Adrenal gland (tissue), 12 donors: Measurements from ENCODE around the gene CHID1. TPM values are rescaled to one million over a fixed set of nuclear protein-coding genes. Genes with fewer than 3 reads are reported as not detected.
A peak's percentile ranks its signal among the peaks of the same experiment; 100 is the strongest.

Experiments
- DNase-seq, 7 donors: peaks; one replicate each; pipeline ENCODE4 v3.0.0-alpha.2; 2019 to 2020
- H3K27ac ChIP-seq, 5 donors: fragments of 200-600 bp; sonication (generic) in 4 of 5; 1 replicate in 3 of 5; 2 replicates in 2 of 5; pipeline versions ENCODE4 v1.5.1 to v1.8.0; 2016 to 2020; ENCODE audit warnings: mild to moderate bottlenecking in 1 of 5
- H3K27me3 ChIP-seq: fragments of 200-600 bp; 2 replicates; pipeline ENCODE4 v1.8.0; 2021
- H3K36me3 ChIP-seq, 2 donors: fragments of 200-600 bp; replicated peaks in 1 of 2; 1 replicate in 1 of 2; 2 replicates in 1 of 2; pipeline versions ENCODE4 v1.5.1 to v1.8.0; 2018 to 2022
- H3K4me1 ChIP-seq, 2 donors: fragments of 200-600 bp; replicated peaks in 1 of 2; 1 replicate in 1 of 2; 2 replicates in 1 of 2; pipeline versions ENCODE4 v1.5.1 to v1.8.0; 2018 to 2021
- H3K4me3 ChIP-seq, 4 donors: fragments of 200-600 bp; sonication (generic) in 3 of 4; one replicate each; pipeline ENCODE4 v1.5.1; 2016 to 2018
- H3K9me3 ChIP-seq, 3 donors: fragments of 200-600 bp; sonication (generic) in 1 of 3; replicated peaks in 1 of 3; 1 replicate in 2 of 3; 2 replicates in 1 of 3; pipeline versions ENCODE4 v1.5.1 to v1.8.0; 2016 to 2021
- POLR2A ChIP-seq, 2 donors: fragments of 450-650 bp; IDR thresholded peaks; one replicate each; pipeline ENCODE4 v1.6.1; 2017; ENCODE audit warnings: antibody characterized with exemption in 2 of 2, mild to moderate bottlenecking in 2 of 2, moderate library complexity in 1 of 2
- WGBS, 4 donors: extraction: QIAGEN DNeasy Blood & Tissue Kit in 2 of 4; methylation state at CpG; one replicate each; pipeline versions ENCODE4 v1.1.5 to v1.1.7; 2013 to 2017; 5-methylcytosine and 5-hydroxymethylcytosine counted together
- intact Hi-C, 2 donors: fragments of 100-400 bp; cut with DNase I; formaldehyde crosslinking; loops; one replicate each; pipeline versions ENCODE4 v1.14.1 to v1.15.0; 2022 to 2023
- polyA plus RNA-seq, 3 donors: library from polyadenylated mRNA; stranded (reverse); fragments of 200-250 nt in 2 of 3; fragments of 350-450 nt in 1 of 3; fragmentation: Illumina TruSeq in 1 of 3; extraction: RNeasy Lipid Tissue Mini Kit (QIAGEN cat#74804) in 1 of 3; gene quantifications; one replicate each; pipeline ENCODE4 v1.2.3, GENCODE V29; 2013 to 2014
- total RNA-seq, 9 donors: library from RNA; depleted of rRNA in 4 of 9; stranded (reverse); fragments of >200 nt in 4 of 9; fragments of 120-200 nt in 1 of 9; fragmentation: NEBNext Ultra II Directional in 1 of 9; extraction: Animal tissue kit (Norgen Biotek cat#: 25700) in 1 of 9; gene quantifications; one replicate each; pipeline versions ENCODE4 v1.1.0 to v1.2.4, GENCODE V29; 2013 to 2023
- TF ChIP-seq, protein P1 (sequence below), 6 experiments: fragments of 450-650 bp in 4 of 6; fragments of 200-600 bp in 2 of 6; sonication (generic) in 1 of 6; IDR thresholded peaks; 1 replicate in 5 of 6; 2 replicates in 1 of 6; pipeline versions ENCODE4 v1.5.1 to v1.8.0; 2016 to 2021; ENCODE audit warnings: antibody characterized with exemption in 6 of 6, mild to moderate bottlenecking in 2 of 6, moderate library complexity in 1 of 6
- donor health status: healthy with polysubstance abuse.
- donor health status: Bipolar disorder and iron deficiency.
- donor health status: DM: yes; HTN: yes; CAD: no.
- donor health status: DM: no; HTN: no; CAD: no.
- donor health status: DM: no; HTN: no; CAD: no.
- donor health status: DM: yes; HTN: yes; CAD: no.

Gene CHID1
- total and polyA plus RNA-seq, 12 donors, result 39.2 to 220 (median 96.6) TPM

DNA sequence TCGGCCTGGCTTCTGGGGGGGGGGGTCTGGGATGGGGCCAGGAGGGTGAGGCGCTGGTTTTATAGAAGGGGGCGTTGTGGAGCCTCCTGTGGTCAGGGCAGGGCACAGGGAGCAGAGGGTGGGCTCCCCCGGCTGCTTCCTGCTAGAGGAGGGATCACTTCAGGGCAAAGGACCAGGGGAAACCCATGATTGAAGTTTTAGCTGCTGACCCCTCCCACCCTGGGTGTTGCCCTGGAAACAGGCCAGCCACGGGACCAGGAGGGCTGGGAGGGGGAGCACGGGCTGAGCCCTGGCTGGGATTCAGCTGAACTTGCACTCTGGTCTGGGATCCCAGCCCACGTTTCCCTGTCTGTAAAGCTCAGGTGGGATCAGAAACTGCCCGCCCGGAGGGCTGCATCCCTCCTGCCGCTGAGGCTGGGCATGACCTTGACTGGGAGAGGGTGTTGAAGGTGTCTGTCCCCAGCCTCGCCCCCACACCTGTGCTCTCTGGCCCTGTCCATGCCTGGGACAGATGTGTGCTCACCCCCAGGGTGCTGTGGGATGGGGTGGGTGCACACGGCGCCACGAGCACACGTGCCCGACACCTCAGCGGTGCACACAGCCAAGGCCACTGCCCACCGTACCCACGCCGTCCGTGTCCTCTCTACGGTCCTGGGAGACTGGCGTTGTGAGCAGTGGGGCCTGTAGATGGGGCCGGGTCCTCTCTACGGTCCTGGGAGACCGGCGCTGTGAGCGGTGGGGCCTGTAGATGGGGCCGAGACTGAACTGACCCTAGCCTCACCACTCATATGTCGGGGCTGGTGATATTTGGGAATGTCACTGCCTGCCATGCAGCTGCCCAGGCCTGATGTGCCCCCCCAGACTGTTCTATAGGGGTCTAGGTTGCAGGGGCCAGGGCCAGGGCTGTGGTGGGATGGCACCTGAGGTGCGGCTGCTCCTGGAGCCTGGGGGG, 65.6 kb downstream of the CHID1 start:
- peak; percentile 78 to 89 (median 87) for DNase-seq
- peak overlapping the region in 2 of 4 donors; percentile 79 to 97 for H3K4me3 ChIP-seq
- H3K9me3 ChIP-seq, result no peaks in the 10 kb centered on the region
- 31 to 58% (median 42%) methylated on average over 12 to 31 of the region's 31 CpGs for WGBS, 4 donors
- H3K36me3 ChIP-seq, result peaks cover 0 to 5% of the 10 kb centered on the region in 2 donors
- intact Hi-C loops, result loop anchor here in 1 of 2 donors (5.0 kb wide), 1 partner anchor 207 kb away; no protein-coding TSS in a partner anchor
- TF ChIP-seq, protein P1, sequence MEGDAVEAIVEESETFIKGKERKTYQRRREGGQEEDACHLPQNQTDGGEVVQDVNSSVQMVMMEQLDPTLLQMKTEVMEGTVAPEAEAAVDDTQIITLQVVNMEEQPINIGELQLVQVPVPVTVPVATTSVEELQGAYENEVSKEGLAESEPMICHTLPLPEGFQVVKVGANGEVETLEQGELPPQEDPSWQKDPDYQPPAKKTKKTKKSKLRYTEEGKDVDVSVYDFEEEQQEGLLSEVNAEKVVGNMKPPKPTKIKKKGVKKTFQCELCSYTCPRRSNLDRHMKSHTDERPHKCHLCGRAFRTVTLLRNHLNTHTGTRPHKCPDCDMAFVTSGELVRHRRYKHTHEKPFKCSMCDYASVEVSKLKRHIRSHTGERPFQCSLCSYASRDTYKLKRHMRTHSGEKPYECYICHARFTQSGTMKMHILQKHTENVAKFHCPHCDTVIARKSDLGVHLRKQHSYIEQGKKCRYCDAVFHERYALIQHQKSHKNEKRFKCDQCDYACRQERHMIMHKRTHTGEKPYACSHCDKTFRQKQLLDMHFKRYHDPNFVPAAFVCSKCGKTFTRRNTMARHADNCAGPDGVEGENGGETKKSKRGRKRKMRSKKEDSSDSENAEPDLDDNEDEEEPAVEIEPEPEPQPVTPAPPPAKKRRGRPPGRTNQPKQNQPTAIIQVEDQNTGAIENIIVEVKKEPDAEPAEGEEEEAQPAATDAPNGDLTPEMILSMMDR (IDR thresholded peaks at IDR 0.05), result no peak
- no peak for TF ChIP-seq POLR2A (IDR thresholded peaks at IDR 0.05)
- no peaks in the 10 kb centered on the region for H3K27me3 ChIP-seq
- H3K27ac ChIP-seq, result peak overlapping the region in 4 of 5 donors; percentile 91 to 97 (median 96)
- peaks cover 41 to 54% of the 10 kb centered on the region in 2 donors for H3K4me1 ChIP-seq

DNA sequence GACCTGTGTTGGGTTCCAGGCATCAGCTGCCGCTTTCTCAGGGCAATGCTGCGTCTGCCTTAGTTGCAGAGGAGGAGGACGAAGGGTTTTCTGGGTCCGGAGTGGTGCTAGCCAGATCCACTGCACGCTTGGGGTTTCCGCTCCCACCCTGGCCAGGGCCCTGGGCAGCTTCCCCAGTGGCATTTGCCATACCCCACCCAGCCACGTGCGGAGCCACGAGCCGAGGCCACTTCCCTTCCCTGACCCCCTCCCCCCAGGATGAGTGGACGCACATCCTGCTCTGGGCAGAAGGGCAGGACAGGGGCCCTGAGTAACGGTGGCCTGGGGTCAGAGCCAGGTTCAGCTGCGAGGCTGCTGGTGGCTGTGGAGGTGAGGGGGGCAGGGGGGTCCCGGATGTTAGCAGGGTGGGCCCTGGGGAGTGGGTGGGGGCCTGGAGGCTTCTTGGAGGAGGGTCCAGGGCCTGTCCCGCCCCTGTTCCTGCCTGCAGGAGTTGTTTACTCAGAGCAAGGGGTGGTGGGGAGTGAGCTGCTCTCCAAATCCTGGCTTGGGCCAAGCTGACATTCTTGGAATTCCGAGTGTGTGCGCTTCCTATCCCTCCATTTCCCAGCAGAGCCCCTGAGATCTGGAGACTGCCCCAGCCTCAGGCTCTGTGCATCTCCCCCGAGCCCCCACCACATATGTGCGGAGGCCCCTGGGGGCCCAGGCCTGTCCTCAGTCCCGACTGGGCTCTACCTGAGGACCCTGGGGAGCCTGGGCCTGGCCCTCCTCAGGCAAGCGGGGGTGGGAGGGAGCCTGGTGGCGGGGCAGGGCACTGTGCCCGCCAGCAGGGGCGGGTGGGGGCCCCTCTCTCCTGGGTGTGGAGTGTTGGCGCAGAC, 66.6 kb downstream of the CHID1 start:
- H3K4me3 ChIP-seq, result peak overlapping the region in 2 of 4 donors; percentile 79 to 97
- peaks cover 38 to 50% of the 10 kb centered on the region in 2 donors for H3K4me1 ChIP-seq
- 12 to 38% (median 29%) methylated on average over 2 to 25 of the region's 25 CpGs for WGBS, 4 donors
- intact Hi-C loops, result no loop called here
- DNase-seq, result peak; percentile 86 to 96 (median 94)
- no peaks in the 10 kb centered on the region for H3K9me3 ChIP-seq
- TF ChIP-seq, protein P1 (IDR thresholded peaks at IDR 0.05), result no peak
- peak; percentile 41 to 59 for TF ChIP-seq POLR2A (IDR thresholded peaks at IDR 0.05)
- H3K36me3 ChIP-seq, result peaks cover 0 to 14% of the 10 kb centered on the region in 2 donors
- H3K27ac ChIP-seq, result peak overlapping the region; percentile 44 to 97 (median 94)
- no peaks in the 10 kb centered on the region for H3K27me3 ChIP-seq

DNA sequence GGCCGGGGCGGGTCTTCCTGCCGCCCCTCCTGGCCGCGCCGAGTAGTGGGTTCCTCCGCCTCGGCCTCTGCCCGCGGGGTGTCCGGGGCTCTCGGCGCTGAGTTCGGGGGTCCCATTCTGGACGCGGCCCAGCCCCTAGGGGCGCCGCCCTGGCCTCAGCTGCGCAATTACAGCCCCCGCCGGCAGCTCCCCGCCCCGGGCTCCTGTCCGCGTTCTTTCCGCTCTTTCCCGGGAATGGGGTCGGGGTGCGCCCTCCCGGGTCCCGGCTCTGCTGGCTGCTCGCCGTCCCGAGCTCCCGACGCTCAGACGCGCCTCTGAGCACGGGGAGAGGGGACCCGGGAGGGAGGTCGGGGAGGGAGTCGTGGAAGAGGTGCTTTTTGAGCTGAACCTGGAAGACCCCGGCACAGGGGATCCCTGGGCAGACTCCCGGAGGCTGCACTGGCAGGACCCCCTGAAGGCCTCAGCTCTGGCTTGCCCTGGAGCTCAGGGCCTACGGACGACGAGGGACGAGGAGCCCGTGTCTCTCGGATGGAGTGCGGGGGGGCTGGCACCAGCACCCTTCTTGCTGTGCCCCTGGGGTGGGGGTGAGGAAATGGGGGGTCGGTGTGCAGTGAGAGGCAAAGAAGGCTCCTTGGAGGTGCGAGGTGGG, 67.4 kb downstream of the CHID1 start:
- Histone ChIP-seq H3K36me3 (peaks cover 0 to 22% of the 10 kb centered on the region in 2 donors), H3K27me3 (no peaks in the 10 kb centered on the region), H3K4me3 (peak overlapping the region; percentile 31 to 97 (median 65)), H3K4me1 (peaks cover 31 to 41% of the 10 kb centered on the region in 2 donors), H3K27ac (peak overlapping the region; percentile 44 to 97 (median 94)), H3K9me3 (no peaks in the 10 kb centered on the region)
- no peak for TF ChIP-seq POLR2A (IDR thresholded peaks at IDR 0.05)
- TF ChIP-seq, protein P1 (IDR thresholded peaks at IDR 0.05), result no peak
- peak in 1 of 7 donors; percentile 58 for DNase-seq
- WGBS, 4 donors, result 0 to 6% (median 3%) methylated on average over 2 to 53 of the region's 53 CpGs; no CpG with 5 or more reads in 1 of the 4 donors
- intact Hi-C loops, result no loop called here
